CD4-positive, alpha-beta T cell treated with Interleukin-17A for 1 hour (primary cell): ENCODE results near the gene SAMD11.

ENCODE experiments used
- DNase-seq: peaks from one replicate; pipeline ENCODE4 v3.0.0-alpha.2; 2020

The SAMD11 gene

DNA sequence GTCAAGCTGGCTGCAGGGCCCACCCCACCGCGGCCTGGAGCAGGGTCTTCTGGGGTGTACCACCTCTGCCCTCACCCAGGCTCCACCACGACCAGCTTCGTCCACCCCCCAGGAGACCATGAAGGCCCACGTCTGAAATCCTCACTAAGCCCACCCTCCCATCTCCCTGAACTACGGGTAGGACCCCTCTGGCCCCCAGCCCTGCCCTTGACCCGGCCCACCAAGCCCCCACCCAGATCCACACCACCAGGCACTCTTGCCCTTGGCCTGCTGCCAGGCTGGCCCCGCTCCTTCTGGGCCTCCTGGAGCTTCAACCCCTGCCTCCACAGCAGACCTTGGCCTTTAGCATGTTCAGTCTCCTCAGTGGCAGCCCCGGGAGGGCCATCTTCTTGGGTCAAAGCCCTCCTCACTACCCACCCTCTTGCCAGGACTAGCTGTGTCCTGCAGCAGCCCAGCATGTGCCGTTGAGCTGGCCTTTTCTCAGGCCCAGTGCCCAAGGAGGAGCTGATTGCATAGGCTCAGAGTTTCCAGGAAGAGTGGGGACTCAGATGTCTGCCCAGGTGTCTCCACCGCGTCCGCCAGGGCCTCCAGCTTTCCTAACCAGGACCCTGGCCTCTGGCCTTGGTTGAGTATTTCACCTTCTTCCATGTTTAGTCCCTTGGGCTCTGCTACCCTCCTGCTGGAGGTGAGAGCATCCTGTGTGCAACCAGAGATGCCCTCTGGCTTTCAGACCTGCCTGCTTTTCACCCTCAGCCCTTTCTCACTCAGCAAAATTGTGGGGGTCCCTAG, 17.7 kb upstream of the SAMD11 start:
- DNase-seq, result no peak

DNA sequence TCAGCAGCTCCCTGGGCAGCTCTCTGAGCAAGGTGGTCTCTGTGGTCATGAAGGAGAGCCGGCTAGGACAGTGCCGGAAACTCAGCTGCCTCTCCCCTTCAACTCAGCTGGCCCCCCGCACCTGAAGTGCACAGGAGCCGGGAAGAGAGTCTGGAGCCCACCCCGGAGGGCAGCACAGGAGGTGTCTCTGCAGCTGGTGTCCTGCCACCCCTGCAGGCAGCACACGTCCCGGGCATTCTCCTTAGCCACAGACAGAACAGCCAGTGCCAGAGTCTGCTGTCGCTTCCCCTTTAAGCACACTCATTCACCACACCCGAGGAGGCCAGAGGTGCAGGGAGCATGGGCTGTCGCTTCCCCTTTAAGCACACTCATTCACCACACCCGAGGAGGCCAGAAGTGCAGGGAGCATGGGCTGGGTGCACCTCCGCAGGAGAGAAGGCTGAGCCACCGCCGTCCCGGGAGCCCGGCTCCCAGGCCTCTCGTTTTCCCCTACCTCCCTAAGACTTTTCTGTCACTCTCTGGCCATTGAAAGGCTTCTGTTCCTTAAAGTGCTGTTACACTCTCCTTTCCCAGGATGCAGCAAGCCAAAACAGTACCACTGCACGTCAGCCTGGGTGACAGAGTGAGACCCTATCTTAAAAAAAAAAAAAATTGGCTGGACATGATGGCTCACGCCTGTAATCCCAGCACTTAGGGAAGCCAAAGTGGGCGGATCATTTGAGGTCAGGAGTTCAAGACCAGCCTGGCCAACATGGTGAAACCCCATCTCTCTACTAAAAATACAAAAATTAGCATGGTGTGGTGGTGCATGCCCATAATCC, 16.9 kb upstream of the SAMD11 start:
- peak; percentile 16 for DNase-seq

DNA sequence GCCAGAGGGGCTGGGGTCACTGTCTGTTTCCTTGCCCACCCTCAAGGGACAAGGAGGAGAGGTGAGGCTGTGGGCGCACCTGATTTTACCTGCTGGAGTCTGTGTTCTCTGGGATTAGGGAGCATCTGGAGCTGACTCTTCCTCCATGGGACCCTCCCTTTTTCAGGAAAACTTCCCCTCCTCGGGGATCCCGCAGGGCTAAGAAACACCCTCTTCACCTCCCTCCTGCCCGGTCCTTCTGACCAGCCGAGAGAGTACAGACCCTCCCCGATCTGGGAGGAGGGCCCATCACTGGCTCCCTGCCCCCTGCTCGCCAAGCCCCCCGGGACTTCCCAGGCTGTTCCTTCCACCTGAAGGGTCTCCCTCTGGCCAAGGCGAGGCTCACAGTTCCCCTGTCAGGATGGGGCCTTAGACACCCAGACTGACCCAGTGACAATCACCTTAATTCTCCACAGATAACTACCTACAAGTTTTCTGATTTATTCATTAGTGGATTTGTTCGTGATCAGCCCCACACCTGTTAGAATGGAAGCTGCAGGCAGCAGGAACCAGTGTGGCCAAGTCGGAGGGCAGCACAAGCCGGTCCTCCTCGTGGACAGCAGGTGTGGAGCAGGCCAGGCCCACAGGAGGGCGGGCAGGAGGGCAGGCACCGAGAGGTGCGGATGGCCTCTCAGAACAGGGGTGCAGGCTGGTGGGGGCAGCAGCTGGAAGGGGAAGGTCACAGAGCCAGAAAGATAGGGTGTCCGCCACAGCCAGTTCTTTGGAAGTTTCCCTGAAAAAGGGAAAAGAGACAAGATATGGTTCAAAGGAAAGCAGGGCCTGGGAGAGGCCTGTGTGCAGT, 15.9 kb upstream of the SAMD11 start:
- no peak for DNase-seq

DNA sequence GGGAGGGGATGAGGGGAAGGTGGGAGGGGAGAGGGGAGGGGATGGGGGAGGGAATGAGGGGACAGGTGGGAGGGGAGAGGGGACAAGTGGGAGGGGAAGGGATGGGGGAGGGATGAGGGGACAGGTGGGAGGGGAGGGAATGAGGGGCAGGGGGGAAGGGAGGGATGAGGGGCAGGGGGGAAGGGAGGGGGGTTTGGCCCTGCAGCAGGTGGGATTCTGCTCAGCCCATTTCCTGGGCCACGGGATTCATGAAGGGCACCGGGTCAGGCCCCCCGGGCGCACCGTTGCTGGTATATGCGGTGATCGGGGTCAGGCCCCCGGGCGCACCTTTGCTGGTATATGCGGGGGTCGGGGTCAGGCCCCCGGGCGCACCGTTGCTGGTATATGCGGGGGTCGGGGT, 15.1 kb upstream of the SAMD11 start:
- no peak for DNase-seq

DNA sequence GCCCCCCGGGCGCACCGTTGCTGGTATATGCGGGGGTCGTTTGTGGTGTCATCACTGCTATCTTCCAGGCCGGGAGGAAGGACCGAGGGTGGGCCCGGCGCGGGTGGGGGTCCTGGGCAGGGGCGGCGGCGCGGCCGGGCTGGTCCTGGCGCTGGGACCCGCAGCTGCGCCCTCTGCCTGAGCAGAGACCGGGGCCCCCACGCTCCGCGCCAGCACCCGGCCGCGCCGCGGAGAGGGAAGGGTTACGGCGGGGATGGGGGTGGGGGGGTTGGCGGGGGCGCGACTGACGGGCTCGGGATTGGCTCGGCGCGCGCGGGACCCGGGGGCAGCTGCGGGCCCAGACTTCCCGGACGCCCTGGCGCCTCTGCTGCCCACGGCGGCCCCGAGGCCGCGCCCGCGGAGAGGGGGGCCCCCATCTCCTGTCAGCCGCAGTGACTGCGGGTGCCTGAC, 13.8 kb upstream of the SAMD11 start:
- no peak for DNase-seq

DNA sequence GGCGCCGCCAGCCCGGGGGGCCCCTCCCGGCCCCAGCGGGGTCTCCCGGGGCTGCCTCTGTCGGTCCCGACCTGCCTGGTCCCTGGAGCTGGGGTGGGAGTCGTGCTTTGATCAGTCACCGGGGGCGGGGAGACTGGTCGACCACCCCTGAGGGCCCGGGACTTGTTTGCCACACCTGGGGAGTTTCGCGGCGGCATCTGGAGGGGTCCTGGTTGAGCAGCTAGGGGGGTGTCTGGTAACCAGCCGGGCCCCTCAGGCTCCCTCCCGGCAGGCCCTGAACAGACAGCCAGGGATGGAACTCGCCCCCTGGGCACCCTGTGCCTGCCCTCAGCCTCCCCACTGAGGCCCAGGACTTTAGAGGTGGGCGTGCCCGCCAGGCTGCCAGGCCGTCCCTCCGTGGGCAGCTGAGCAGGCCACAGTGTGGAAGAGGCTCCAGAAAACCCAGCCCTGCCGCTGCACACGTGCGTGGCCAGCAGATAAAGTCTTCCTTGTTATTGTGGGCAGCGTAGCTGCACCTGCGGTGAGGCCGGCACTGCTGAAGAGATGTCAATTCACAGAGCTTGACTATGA, 13.3 kb upstream of the SAMD11 start:
- DNase-seq, result no peak

DNA sequence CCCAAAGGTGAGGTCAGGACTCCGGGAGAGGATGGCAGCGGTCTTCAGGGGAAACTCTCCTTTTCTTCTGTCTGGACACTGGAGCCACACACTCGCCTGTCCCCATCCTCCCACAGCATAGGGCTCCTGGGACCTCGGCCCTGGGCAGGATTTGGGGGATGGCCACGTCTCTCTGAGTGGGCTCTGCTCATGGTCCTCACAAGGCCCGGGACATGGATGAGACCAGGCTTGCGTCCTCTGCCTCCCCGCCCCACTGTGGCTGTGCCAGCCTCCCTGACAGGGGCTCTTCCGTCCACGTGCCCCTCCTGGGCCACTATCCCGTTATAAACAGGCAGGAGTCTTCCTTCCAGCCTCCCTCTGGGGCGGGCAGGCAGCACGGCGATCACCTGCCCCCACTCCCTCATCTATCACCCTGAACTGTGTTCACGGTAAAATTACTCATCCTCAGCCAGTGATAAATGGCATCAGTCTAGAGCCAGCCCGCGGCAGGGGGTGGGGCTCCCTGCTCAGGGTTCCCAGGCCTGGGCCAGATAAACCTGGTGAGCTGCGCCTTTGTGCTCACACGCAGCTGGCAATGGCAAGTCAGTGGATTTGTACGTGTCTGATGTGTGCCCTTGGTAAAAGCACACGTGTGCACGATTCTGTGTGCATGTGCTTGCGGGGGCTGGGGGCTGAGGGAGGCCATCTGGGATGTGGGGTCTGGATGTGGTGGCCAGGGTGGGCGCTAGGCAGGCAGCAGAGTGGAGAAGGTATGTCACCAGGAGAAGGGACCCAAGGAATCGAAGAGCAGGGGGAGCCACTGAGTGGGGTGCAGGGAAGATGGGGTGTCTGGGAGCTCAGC, 12.6 kb upstream of the SAMD11 start:
- no peak for DNase-seq

DNA sequence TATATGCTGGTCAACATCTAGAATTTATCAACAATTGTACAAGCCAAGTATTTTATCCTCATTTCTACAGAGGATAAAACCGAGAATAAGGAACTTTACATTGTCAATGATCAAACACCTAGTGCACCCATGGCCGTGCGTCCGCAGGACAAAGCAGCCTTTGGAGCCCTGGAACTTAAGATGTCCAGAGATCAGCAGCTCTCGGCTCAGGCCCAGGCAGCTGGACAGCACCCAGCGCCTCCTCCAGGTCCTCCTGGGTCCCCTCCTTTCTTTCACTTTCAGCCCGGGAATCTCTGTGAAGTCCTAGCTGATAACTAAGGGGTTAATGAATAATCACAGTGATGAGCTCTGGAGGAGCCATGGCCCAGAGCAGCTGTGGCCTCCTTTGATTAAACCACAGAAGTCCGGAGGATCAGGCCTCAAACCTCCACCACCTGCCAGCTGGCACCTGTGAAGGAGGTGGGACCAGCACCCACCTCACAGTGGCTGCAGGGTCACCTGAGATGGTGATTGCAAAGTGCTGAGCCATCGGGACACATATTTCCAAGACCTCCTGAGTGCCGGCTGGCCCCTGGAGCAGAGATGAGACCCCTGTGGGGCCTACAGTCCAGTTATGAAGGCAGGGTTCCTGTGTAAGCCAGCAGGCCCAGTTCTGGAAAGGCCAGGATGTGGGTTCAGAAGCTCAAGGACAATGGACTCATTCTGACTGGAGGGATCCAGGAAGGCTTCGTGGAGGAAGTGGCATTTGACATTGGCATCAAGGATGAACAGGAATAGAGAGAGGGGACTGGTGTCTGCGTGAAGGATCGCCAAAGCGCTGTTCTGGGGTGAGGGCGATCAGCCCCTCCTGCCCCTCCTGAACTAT, 11.6 kb upstream of the SAMD11 start:
- no peak for DNase-seq

DNA sequence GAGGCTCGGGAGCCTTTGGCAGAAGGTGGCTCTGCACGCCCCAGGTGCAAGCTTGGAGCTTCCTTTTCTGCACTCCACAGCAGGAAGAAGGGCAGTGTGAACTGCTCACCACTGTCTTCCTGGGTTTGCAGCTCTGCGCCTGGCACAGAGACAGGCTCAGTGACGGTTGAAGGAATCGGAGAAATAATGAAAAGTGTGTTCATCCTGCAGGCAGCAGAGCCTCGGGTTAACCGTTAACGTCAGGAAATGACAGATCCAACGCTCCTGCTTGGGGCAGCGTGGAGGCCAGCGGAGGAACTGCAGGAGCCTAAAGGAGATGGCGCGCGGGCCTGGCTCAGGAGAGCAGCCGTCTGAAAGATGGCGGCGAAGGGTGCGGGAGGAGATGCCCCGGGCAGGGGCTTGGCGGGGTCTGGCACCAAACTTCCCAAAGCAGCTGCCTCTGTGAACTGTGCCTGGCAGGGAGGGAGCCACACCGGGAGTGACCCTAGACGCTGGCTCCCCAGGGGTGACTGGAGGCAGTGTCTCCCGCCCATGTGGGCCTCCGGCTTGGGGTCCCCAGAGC, 10.9 kb upstream of the SAMD11 start:
- DNase-seq, result no peak

DNA sequence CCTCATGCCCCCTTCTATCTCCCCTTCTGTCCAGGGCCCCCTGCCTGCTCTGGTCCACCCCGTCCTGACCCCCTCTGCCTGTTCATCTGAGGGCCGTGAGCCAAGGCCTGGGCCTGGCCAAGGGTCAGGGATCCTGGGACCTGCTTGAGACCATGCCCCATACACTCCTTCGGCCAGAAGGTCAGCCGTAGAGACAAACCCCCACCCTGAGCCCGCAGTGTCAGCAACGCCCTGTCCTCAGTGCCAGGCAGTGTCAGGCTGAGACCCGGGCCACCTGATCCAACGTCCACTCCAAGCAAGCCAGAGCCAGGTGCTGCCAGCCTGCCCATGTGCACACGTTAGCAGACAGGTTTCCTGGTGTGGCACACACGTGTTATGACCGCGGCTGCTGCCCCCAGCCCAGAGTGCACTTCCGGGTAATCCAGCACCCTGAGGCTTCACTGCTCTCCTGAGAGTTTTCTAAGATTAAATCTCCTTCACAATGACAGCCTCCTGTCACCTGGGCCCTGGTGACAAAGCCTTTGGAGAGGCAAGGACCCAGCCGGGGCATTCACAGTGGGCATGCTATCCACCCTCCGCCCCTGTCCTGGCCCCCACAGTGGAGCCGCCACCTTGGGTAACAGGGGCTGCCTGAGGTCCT, 10.1 kb upstream of the SAMD11 start:
- no peak for DNase-seq

DNA sequence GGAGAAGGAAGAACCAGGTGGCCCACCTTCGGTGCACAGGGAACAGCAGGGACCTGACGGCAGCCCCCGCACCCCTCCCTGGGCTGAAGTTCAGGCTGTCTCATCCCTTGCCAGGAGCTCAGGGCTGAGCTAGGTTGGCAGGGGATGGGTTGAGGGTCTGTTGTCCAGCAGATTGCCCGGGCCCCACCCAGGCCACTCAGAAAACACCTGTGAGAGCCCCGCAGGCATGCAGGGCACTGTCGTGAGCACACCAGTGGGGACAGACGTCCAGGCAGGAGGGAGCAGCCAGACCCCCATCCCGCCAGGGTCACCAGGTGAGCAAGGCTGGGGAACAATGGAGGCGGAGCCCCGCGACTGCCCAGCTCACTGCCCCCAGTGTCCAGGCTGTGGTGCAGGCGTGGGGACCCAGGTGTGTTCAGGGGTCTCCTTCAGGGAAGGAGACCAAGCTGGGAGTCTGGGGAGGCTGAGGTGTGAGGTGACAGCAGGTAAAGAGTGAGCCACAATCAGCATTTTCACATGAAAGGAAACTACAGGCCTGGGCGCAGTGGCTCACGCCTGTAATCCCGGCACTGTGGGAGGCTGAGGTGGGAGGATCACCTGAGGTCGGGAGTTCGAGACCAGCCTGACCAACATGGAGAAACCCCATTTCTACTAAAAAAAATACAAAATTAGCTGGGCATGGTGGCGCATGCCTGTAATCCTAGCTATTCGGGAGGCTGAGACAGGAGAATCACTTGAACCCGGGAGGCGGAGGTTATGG, 9.4 kb upstream of the SAMD11 start:
- DNase-seq, result no peak

DNA sequence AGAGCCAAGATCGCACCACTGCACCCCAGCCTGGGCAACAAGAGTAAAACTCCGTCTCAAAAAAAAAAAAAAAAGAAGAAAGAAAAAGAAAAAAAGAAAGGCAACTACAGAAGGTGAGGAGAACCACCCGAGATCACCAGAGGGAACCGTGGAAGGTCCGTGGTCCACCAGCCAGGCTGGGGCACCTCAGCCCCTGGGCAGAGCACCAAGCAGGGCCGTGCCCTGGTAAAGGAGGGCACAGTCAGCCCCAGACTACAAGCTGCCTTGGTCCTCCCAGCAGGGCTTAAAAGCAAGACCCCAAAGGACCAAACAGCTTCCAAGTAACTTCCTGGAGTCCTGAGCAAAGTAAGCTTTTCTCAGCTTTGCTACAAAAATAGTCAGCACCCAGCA, 8.8 kb upstream of the SAMD11 start:
- DNase-seq, result no peak

DNA sequence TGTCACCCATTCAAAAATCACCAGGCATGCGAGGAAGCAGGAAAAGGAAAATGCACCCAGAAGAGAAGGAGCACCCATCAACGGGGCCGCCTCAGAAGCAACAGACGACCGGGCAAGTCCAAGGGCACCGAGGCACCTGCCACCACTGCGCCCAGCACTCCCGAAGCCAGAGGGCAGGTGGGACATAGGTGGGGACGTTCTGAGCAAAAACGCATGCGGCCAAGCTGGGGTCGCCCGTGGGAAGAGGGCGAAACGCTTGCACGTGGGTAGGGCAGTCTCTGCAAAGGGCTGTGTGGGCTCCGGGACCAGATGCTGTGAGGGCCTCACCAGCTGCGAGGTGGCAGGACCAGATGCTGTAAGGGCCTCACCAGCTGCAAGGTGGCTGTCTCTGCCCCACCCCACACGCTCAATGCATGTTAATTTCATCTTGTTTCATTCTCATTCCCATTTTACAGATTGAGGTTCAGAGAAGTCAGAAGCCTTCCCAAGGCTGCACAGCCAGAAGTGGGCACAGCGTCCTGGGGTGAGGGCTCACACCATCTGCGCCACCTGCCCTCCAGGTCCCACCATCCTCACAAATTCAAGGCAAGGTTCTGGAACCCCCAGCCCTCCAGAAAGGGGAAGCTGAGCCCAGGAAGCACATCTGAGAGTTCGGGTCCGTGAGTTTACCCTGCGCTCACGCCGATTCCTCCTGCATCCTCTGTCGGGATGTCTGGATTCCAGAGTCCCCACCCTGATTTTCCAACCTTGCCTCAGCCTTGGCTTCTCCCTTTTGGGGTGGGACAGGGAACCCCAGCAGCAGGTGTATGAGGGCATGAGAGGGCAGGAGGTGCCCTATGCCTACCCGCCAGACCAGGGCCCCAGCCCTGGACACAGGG, 8.2 kb upstream of the SAMD11 start:
- no peak for DNase-seq

DNA sequence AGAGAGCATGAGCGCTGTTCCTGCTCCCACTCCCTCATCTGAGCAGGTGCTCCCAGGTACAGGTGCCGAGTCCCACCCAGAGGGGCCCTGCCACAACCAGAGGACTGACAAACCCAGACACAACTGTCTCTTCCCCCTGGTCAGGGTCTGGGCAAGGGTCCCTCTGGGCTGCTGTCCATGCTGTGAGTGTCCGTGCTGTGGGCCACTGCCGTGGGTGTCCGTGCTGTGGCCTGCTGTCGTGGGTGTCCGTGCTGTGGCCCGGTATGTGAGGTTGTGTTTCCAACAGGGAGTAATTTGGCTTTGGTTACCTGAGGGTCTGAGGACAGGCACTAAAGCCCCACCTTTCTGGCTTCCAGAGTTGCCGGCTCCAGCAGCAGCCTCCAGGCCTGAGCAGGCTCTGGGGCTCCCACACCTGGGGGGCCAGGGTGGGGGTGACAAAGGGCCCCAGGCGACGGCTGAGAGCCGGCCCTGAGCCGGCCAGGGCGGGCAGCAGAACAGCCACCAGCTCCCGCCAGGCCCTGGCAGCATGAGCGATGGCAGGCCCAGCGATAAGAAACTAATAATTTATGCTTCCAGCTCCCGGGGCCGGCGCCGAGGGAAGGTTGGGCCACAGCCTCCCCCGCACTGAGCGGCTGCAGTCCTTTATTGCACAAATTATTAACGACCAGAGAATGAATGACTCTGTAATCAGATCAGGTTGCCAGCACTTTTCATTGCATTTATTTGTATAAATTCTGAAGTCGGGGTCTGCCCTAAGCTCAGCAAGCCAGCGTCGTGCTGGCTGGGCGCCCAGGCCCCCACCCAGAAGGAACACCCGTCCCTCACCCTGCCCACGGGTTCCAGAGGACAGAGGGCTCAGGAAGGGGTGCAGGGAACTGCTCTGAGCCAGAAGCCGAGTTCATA, 7.3 kb upstream of the SAMD11 start:
- no peak for DNase-seq

DNA sequence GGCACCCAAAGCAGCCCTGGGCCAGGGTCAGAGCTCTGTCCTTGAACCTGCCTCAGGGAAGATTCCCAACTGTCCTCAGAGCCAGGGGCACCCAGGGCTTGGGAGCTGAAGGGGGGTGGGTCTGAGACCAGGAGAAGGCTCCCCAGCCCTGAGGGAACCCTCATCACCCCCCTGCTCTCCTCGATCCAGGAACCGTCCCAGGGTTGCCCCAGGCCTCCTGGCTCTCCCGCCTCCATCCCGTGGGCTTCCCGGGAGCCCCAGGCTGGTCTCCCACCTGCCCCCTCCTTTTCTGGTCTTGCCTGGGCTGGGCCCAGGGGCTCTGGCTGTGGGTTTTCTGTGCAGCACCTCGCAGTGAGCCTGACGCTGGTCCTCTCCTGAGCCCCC, 6.7 kb upstream of the SAMD11 start:
- DNase-seq, result no peak

DNA sequence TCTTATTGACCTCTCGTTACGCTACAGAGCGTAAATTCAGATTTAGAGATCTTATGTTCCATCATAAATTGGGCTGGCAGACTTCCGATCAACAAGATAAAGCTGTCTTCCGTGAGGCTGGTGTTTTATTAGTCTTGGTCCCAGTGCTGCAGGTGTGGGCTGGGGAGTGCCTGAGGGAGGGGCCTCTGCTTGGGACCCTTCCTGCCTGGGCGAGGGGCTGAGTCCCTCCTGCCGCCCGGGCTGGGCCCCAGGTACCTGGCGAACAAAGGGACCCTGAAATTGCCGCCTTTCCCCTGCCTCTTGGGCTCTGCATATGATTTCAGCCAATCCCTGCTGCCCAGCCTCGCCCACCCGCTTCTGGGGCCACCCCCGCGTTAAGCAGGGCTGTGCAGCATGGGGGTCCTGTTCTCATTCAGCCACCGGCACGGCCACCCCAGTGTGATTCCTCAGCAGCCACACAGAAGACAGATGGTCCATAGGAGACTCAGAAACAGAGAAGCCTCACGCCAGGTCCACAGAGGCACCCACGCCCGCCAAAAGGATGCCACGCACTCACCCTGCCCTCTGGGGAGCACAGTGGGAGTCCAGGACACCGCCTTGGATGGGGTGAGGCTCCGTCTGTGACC, 6.1 kb upstream of the SAMD11 start:
- DNase-seq, result no peak

DNA sequence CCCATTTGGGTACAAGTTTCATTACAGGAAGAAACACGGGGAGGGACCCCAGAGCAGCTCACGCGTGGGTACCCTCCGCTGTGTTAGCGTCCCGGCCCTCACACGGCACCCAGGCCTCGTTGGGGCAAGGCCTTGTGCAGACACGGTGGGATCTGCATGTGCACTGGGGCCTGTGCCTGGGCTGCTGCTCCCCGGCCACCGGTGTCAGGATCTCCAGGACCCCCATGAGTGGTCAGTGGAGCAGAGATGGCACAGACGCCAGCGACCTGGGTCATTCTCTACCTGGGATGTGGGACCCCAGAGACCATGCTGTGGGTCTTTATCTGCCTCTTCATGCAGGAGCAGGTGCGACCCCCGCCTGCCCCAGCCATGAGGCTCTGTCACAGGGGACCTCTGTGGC, 5.4 kb upstream of the SAMD11 start:
- no peak for DNase-seq
